Panc1 (cell line): Measurements from ENCODE around the gene TEX30. TPM values are rescaled to one million over a fixed set of nuclear protein-coding genes. Genes with fewer than 3 reads are reported as not detected.
"Not testable (repeated sequence)": the region's sequence is repeated elsewhere in the genome, so short reads cannot be mapped to it uniquely, and the experiment has no call there.

Experiments used
- ATAC-seq: fragments of 200-7000 bp; cut with Tn5 transposase; 2 replicates; pipeline ENCODE4 v1.9.1; 2020; ENCODE audit warnings: mild to moderate bottlenecking, moderate library complexity
- BruUV-seq: library from RNA; stranded (reverse); fragments of 400-500 nt; replicated peaks from 2 replicates; lab custom pipeline; 2021; lab: Mats Ljungman, UMichigan
- CTCF ChIA-PET: fragments of 300-600 bp; sonication (Branson Sonifier 250); formaldehyde crosslinking; loops from one replicate; lab custom pipeline; 2022; ENCODE audit warnings: antibody characterized with exemption; lab: Charles Lee
- POLR2A ChIA-PET: fragments of 300-600 bp; sonication (Branson Sonifier 250); formaldehyde crosslinking; loops from one replicate; lab custom pipeline; 2022; ENCODE audit warnings: antibody characterized with exemption; lab: Charles Lee
- DNase-seq: peaks from one replicate; pipeline ENCODE4 v3.0.0-alpha.2; 2010; ENCODE audit warnings: low read depth, low spot score
- H3K27ac ChIP-seq: 2 replicates; pipeline ENCODE4 v1.5.1; 2011; ENCODE audit warnings: mild to moderate bottlenecking, low read length, inconsistent platforms
- H3K27me3 ChIP-seq: fragments of 200-500 bp; sonication (Bioruptor generic); 2 replicates; pipeline ENCODE4 v1.6.0; 2014; ENCODE audit warnings: low read length, inconsistent platforms; ENCODE audit not compliant: control insufficient read depth, insufficient read depth
- H3K36me3 ChIP-seq: fragments of 200-500 bp; sonication (Bioruptor generic); 2 replicates; pipeline ENCODE4 v1.5.1; 2014; ENCODE audit warnings: inconsistent platforms, mild to moderate bottlenecking, low read length, moderate library complexity; ENCODE audit not compliant: control insufficient read depth, insufficient read depth
- H3K4me1 ChIP-seq: 2 replicates; pipeline ENCODE4 v1.5.1; 2011; ENCODE audit warnings: inconsistent platforms, mild to moderate bottlenecking, low read length, moderate library complexity; ENCODE audit not compliant: control insufficient read depth, insufficient read depth
- H3K4me3 ChIP-seq, 2 experiments: 2 replicates each; pipeline ENCODE4 v1.5.1; 2011 to 2012; ENCODE audit warnings: low read depth in 2 of 2, low read length in 2 of 2, mild to moderate bottlenecking in 2 of 2, inconsistent platforms in 1 of 2, moderate library complexity in 1 of 2
- H3K9me3 ChIP-seq: fragments of 200-500 bp; sonication (Bioruptor generic); 2 replicates; pipeline ENCODE4 v1.5.1; 2014; ENCODE audit warnings: low read depth, mild to moderate bottlenecking, inconsistent platforms, low read length, moderate library complexity; ENCODE audit not compliant: control insufficient read depth, insufficient read depth
- CTCF ChIP-seq: fragments of 450-650 bp; IDR thresholded peaks from 2 replicates; pipeline ENCODE4 v1.5.1; 2017; ENCODE audit warnings: mild to moderate bottlenecking
- POLR2AphosphoS5 ChIP-seq: IDR thresholded peaks from 2 replicates; pipeline ENCODE4 v1.6.1; 2012; ENCODE audit warnings: mild to moderate bottlenecking, low read depth, low read length, moderate library complexity
- REST ChIP-seq, 2 experiments: IDR thresholded peaks; 2 replicates each; pipeline ENCODE4 v1.6.1; 2011 to 2012; ENCODE audit warnings: low read depth in 2 of 2, control low read depth in 1 of 2, low read length in 1 of 2, mild to moderate bottlenecking in 1 of 2, moderate library complexity in 1 of 2; ENCODE audit not compliant: insufficient read depth in 1 of 2
- SIN3A ChIP-seq: IDR thresholded peaks from 2 replicates; pipeline ENCODE4 v1.6.1; 2012; ENCODE audit warnings: low read depth, mild to moderate bottlenecking, low read length, moderate library complexity, borderline replicate concordance; ENCODE audit not compliant: insufficient read depth
- TCF7L2 ChIP-seq: IDR thresholded peaks from 2 replicates; pipeline ENCODE4 v1.6.1; 2011; ENCODE audit warnings: mild to moderate bottlenecking, low read depth, low read length, inconsistent platforms
- in situ Hi-C: cut with HindIII; loops from 2 replicates; pipeline ENCODE4 v1.10.0; 2016; ENCODE audit warnings: low sequenced_read_pairs, low pct_unique_long_range_greater_than_20kb
- intact Hi-C: fragments of 100-400 bp; cut with micrococcal nuclease; formaldehyde crosslinking; loops from one replicate; pipeline ENCODE4 v1.10.0; 2022; ENCODE audit not compliant: unreplicated experiment
- total RNA-seq: library from RNA; stranded (reverse); gene quantifications from one replicate; pipeline ENCODE4 v1.2.1, GENCODE V29; 2021; ENCODE audit not compliant: unreplicated experiment

Gene TEX30
- total RNA-seq, 1 experiment from 2014 or later = 20.8 TPM

- in situ Hi-C loops (no loop called here), intact Hi-C loops (no loop called here)
- Histone ChIP-seq H3K27me3 (no peaks in the 10 kb centered on the region), H3K36me3 (no peaks in the 10 kb centered on the region), H3K4me1 (no peaks in the 10 kb centered on the region), H3K27ac (no peak overlapping the region), H3K4me3 (no peak overlapping the region), H3K9me3 (no peaks in the 10 kb centered on the region)
- DNase-seq = no peak
- no TSS peak for BruUV-seq
- CTCF ChIA-PET = no interaction called here
- ATAC-seq = no peak
- no peak for TF ChIP-seq POLR2AphosphoS5
- no peak for TF ChIP-seq CTCF
- no peak for TF ChIP-seq SIN3A
- no peak for TF ChIP-seq TCF7L2
- TF ChIP-seq REST (IDR thresholded peaks at IDR 0.05; ENCODE audit: insufficient read depth in 1 of 2, low read depth in 2 of 2, low read length in 1 of 2) = no peak
- POLR2A ChIA-PET = no interaction called here
Observed at GRCh38 chr13:102781591-102781990, 8.0 kb upstream of the TEX30 start.

- H3K36me3 ChIP-seq, H3K27me3 ChIP-seq, H3K9me3 ChIP-seq, H3K4me3 ChIP-seq, DNase-seq, CTCF ChIA-PET, H3K4me1 ChIP-seq, POLR2A ChIA-PET, in situ Hi-C loops, BruUV-seq, ATAC-seq, intact Hi-C loops, H3K27ac ChIP-seq: not testable (repeated sequence)
Observed at GRCh38 chr13:102780656-102781055, 7.1 kb upstream of the TEX30 start.

GRCh38 chr13:102779436-102780159, 6.0 kb upstream of the TEX30 start:
- intact Hi-C loops (no loop called here), in situ Hi-C loops (no loop called here)
- ChIA-PET CTCF (no interaction called here), POLR2A (no interaction called here)
- no peaks in the 10 kb centered on the region for H3K9me3 ChIP-seq
- TF ChIP-seq REST (IDR thresholded peaks at IDR 0.05; ENCODE audit: insufficient read depth in 1 of 2, low read depth in 2 of 2, low read length in 1 of 2) (no peak), TCF7L2 (no peak), POLR2AphosphoS5 (no peak), CTCF (no peak), SIN3A (no peak)
- no peak overlapping the region for H3K4me3 ChIP-seq
- ATAC-seq (no peak), DNase-seq (no peak)
- no TSS peak for BruUV-seq
- no peaks in the 10 kb centered on the region; the same call in 1 of the 2 replicates for H3K4me1 ChIP-seq
- no peak overlapping the region for H3K27ac ChIP-seq
- no peaks in the 10 kb centered on the region for H3K36me3 ChIP-seq
- no peaks in the 10 kb centered on the region for H3K27me3 ChIP-seq
